IMR-90 (cell line): ENCODE data around the gene OTOR. TPM values are rescaled to one million over a fixed set of nuclear protein-coding genes. Genes with fewer than 3 reads are reported as not detected.
A peak's percentile ranks its signal among the peaks of the same experiment; 100 is the strongest.

Experiments used
- ATAC-seq: fragments of 200-7000 bp; cut with Tn5 transposase; 2 replicates; pipeline ENCODE4 v1.9.1; 2020; ENCODE audit warnings: low read depth, mild to moderate bottlenecking, moderate library complexity
- BruUV-seq: library from RNA; stranded (reverse); fragments of 400-500 nt; replicated peaks from 2 replicates; lab custom pipeline; 2021; lab: Mats Ljungman, UMichigan
- CTCF ChIA-PET: fragments of 300-600 bp; formaldehyde crosslinking; extraction: SDS; loops from one replicate; lab custom pipeline; 2021; ENCODE audit warnings: antibody characterized with exemption; lab: Yijun Ruan, JAX
- POLR2A ChIA-PET: fragments of 300-600 bp; sonication (Branson Sonifier 250); formaldehyde crosslinking; loops from one replicate; lab custom pipeline; 2022; ENCODE audit warnings: antibody characterized with exemption; ENCODE audit not compliant: unreplicated experiment; lab: Charles Lee
- DNase-seq: peaks from one replicate; pipeline ENCODE4 v3.0.0; 2013
- H2AFZ ChIP-seq: replicated peaks from 2 replicates; pipeline ENCODE3; 2013; ENCODE audit warnings: low read length, mild to moderate bottlenecking; ENCODE audit not compliant: poor library complexity
- H2AK5ac ChIP-seq: 2 replicates; pipeline ENCODE4 v1.6.1; 2013; ENCODE audit warnings: low read depth, low read length, inconsistent platforms
- H2AK9ac ChIP-seq: replicated peaks from 2 replicates; pipeline ENCODE3; 2013; ENCODE audit warnings: mild to moderate bottlenecking, low read depth, low read length, moderate library complexity; ENCODE audit not compliant: poor library complexity
- H2BK120ac ChIP-seq: 2 replicates; pipeline ENCODE4 v1.6.1; 2013; ENCODE audit warnings: low read depth, low read length, inconsistent platforms
- H2BK15ac ChIP-seq: 3 replicates; pipeline ENCODE4 v1.6.1; 2013; ENCODE audit warnings: low read depth, low read length, inconsistent platforms
- H2BK20ac ChIP-seq: 2 replicates; pipeline ENCODE4 v1.6.1; 2013; ENCODE audit warnings: low read depth, mild to moderate bottlenecking, inconsistent platforms, low read length, moderate library complexity
- H2BK5ac ChIP-seq: 2 replicates; pipeline ENCODE4 v1.6.1; 2013; ENCODE audit warnings: mild to moderate bottlenecking, low read depth, low read length, inconsistent platforms; ENCODE audit not compliant: poor library complexity, severe bottlenecking
- H3K14ac ChIP-seq: replicated peaks from 2 replicates; pipeline ENCODE4 v1.6.1; 2013; ENCODE audit warnings: low read depth, low read length, inconsistent platforms
- H3K18ac ChIP-seq: 2 replicates; pipeline ENCODE4 v1.6.1; 2013; ENCODE audit warnings: low read depth, low read length, control low read depth
- H3K23ac ChIP-seq: 2 replicates; pipeline ENCODE4 v1.6.1; 2013; ENCODE audit warnings: low read depth, low read length, inconsistent platforms
- H3K27ac ChIP-seq: 2 replicates; pipeline ENCODE4 v1.5.1; 2013; ENCODE audit warnings: mild to moderate bottlenecking, control low read depth, low read length; ENCODE audit not compliant: insufficient read depth
- H3K27me3 ChIP-seq: 2 replicates; pipeline ENCODE4 v1.6.1; 2013; ENCODE audit warnings: low read length; ENCODE audit not compliant: control insufficient read depth, insufficient read depth
- H3K36me3 ChIP-seq: 2 replicates; pipeline ENCODE4 v1.6.1; 2013; ENCODE audit warnings: low read length, mixed read lengths; ENCODE audit not compliant: control insufficient read depth, insufficient read depth
- H3K4ac ChIP-seq: 2 replicates; pipeline ENCODE4 v1.6.1; 2013; ENCODE audit warnings: low read depth, low read length, inconsistent platforms
- H3K4me1 ChIP-seq: 2 replicates; pipeline ENCODE4 v1.6.1; 2013; ENCODE audit warnings: low read length, mixed read lengths; ENCODE audit not compliant: control insufficient read depth, insufficient read depth
- H3K4me2 ChIP-seq: 2 replicates; pipeline ENCODE4 v1.6.1; 2013; ENCODE audit warnings: low read depth, mild to moderate bottlenecking, control low read depth, low read length, moderate library complexity
- H3K4me3 ChIP-seq: 2 replicates; pipeline ENCODE4 v1.5.1; 2013; ENCODE audit warnings: low read depth, mild to moderate bottlenecking, control low read depth, low read length, moderate library complexity; ENCODE audit not compliant: insufficient read depth
- H3K56ac ChIP-seq: 2 replicates; pipeline ENCODE4 v1.6.1; 2013; ENCODE audit warnings: low read length, inconsistent platforms; ENCODE audit not compliant: insufficient read depth; ENCODE audit errors: extremely low read depth
- H3K79me1 ChIP-seq, 2 experiments: 2 replicates each; pipeline ENCODE4 v1.6.1; 2013; ENCODE audit warnings: low read length in 2 of 2, inconsistent platforms in 1 of 2, low read depth in 1 of 2
- H3K9ac ChIP-seq: 2 replicates; pipeline ENCODE4 v1.6.1; 2013; ENCODE audit warnings: low read depth, low read length, control low read depth
- H3K9me1 ChIP-seq: 2 replicates; pipeline ENCODE4 v1.6.1; 2013; ENCODE audit warnings: low read length, inconsistent platforms; ENCODE audit not compliant: insufficient read depth
- H3K9me3 ChIP-seq: 2 replicates; pipeline ENCODE4 v1.6.1; 2013; ENCODE audit warnings: low read length; ENCODE audit not compliant: control insufficient read depth, insufficient read depth
- H4K20me1 ChIP-seq: 2 replicates; pipeline ENCODE4 v1.6.1; 2013; ENCODE audit warnings: low read length, inconsistent platforms; ENCODE audit not compliant: insufficient read depth
- H4K5ac ChIP-seq: 2 replicates; pipeline ENCODE4 v1.6.1; 2013; ENCODE audit warnings: mild to moderate bottlenecking, low read depth, low read length, control low read depth
- H4K8ac ChIP-seq, 2 experiments: 2 replicates each; pipeline ENCODE4 v1.6.1; 2013; ENCODE audit warnings: low read depth in 2 of 2, low read length in 2 of 2, control low read depth in 1 of 2, inconsistent platforms in 1 of 2
- H4K91ac ChIP-seq: 2 replicates; pipeline ENCODE4 v1.6.1; 2013; ENCODE audit warnings: low read depth, low read length, inconsistent platforms; ENCODE audit not compliant: insufficient read depth
- BHLHE40 ChIP-seq: fragments of 150-350 bp; IDR thresholded peaks from 2 replicates; pipeline ENCODE4 v1.6.1; 2016; ENCODE audit warnings: mild to moderate bottlenecking, low read depth, low read length
- MAFK ChIP-seq: IDR thresholded peaks from 2 replicates; pipeline ENCODE4 v1.6.1; 2012; ENCODE audit warnings: low read depth, low read length, improper control_type of control experiment
- MAZ ChIP-seq: IDR thresholded peaks from 2 replicates; pipeline ENCODE4 v1.6.1; 2012; ENCODE audit warnings: low read depth, mild to moderate bottlenecking, low read length, improper control_type of control experiment, moderate library complexity, borderline replicate concordance
- NFE2L2 ChIP-seq: fragments of 150-350 bp; IDR thresholded peaks from 2 replicates; pipeline ENCODE4 v1.6.1; 2016; ENCODE audit warnings: low read depth, mild to moderate bottlenecking, low read length
- dilution Hi-C: fragments of 300-500 bp; cut with HindIII; formaldehyde crosslinking; loops from one replicate; pipeline ENCODE4 v1.14.3; 2018; ENCODE audit warnings: low sequenced_read_pairs; ENCODE audit not compliant: unreplicated experiment
- in situ Hi-C: fragments of 300-500 bp; cut with MboI; formaldehyde crosslinking; loops from 3 replicates; pipeline ENCODE4 v1.14.3; 2019; ENCODE audit warnings: low sequenced_read_pairs, inconsistent platforms, mixed read lengths
- intact Hi-C: fragments of 100-400 bp; cut with micrococcal nuclease; formaldehyde crosslinking; loops from 2 replicates; pipeline ENCODE4 v1.10.0; 2022
- polyA plus RNA-seq, 3 experiments: library from polyadenylated mRNA; depleted of rRNA; stranded (reverse); fragments of >200 nt; gene quantifications; 2 replicates each; pipeline ENCODE4 v1.2.3, GENCODE V29; 2012; ENCODE audit warnings: low replicate concordance in 1 of 3
- total RNA-seq: library from RNA; depleted of rRNA; stranded (reverse); fragments of >200 nt; gene quantifications from 2 replicates; pipeline ENCODE4 v1.2.3, GENCODE V29; 2012

OTOR gene
- total and polyA plus RNA-seq, 2 of the 4 experiments (the other 2 are of a cell fraction) = not detected

GRCh38 chr20:16771213-16771612, 23.1 kb downstream of the OTOR start:
- CTCF ChIA-PET = no interaction called here
- dilution Hi-C loops (no loop called here), intact Hi-C loops (no loop called here), in situ Hi-C loops (no loop called here)
- TF ChIP-seq MAFK (peak; percentile 23; the same call in 1 of the 2 replicates), BHLHE40 (no peak), NFE2L2 (peak; percentile 62; the same call in 1 of the 2 replicates), MAZ (no peak)
- H2BK15ac ChIP-seq = no peak overlapping the region
- H3K36me3 ChIP-seq = no peaks in the 10 kb centered on the region
- no peaks in the 10 kb centered on the region for H3K4me1 ChIP-seq
- no peak overlapping the region for H3K27ac ChIP-seq
- H2BK120ac ChIP-seq = no peak overlapping the region
- no peak overlapping the region for H2BK5ac ChIP-seq
- no peak overlapping the region for H2BK20ac ChIP-seq
- no peak overlapping the region for H3K14ac ChIP-seq
- H2AK5ac ChIP-seq = no peak overlapping the region
- H3K9me3 ChIP-seq = no peaks in the 10 kb centered on the region
- no peaks in the 10 kb centered on the region for H3K9me1 ChIP-seq
- no peak overlapping the region for H3K9ac ChIP-seq
- H3K79me1 ChIP-seq = no peaks in the 10 kb centered on the region
- no TSS peak for BruUV-seq
- POLR2A ChIA-PET = no interaction called here
- H3K56ac ChIP-seq = no peak overlapping the region
- H3K27me3 ChIP-seq = no peaks in the 10 kb centered on the region; the same call in 1 of the 2 replicates
- H3K18ac ChIP-seq = no peak overlapping the region
- no peak overlapping the region for H4K91ac ChIP-seq
- no peak overlapping the region for H4K8ac ChIP-seq
- no peak overlapping the region for H3K4me3 ChIP-seq
- H4K20me1 ChIP-seq = no peaks in the 10 kb centered on the region
- no peak overlapping the region for H2AK9ac ChIP-seq
- no peak overlapping the region for H2AFZ ChIP-seq
- peak; percentile 16 for DNase-seq
- H3K4me2 ChIP-seq = no peak overlapping the region
- no peak overlapping the region for H3K23ac ChIP-seq
- ATAC-seq = no peak
- no peak overlapping the region for H4K5ac ChIP-seq
- no peak overlapping the region for H3K4ac ChIP-seq
